ENCODE data around the gene BBS10. TPM values are rescaled to one million over a fixed set of nuclear protein-coding genes. Genes with fewer than 3 reads are reported as not detected.

Gene BBS10
- total and polyA plus RNA-seq, 2 of the 13 experiments (the other 11 are each of a cell fraction or from before 2014, with no cell fraction given) = 4.9 to 7.4 TPM

GRCh38 chr12:76360316-76360715, 12.1 kb upstream of the BBS10 start:
- 87% methylated on average over 4 of the region's 9 CpGs for WGBS (ENCODE audit: low lambda C conversion rate)
- BruUV-seq (replicated peaks) = no TSS peak
- in situ Hi-C loops (cut with HindIII; ENCODE audit: extremely low pct_ligation_motif_present, low pct_unique_long_range_greater_than_20kb) = no loop called here

More at GRCh38 chr12:76360316-76360715, 12.1 kb upstream of the BBS10 start:
- no peak for ATAC-seq
- DNase-seq (ENCODE audit: low spot score) = no peak
- no peaks in the 10 kb centered on the region; a peak in 1 of 5 replicates for H3K27me3 ChIP-seq (ENCODE audit: control insufficient read depth in 1 of 2, insufficient read depth in 2 of 2, low read length in 2 of 2)
- no peaks in the 10 kb centered on the region for H3K79me2 ChIP-seq (ENCODE audit: insufficient read depth, low read length)
- H4K20me1 ChIP-seq (ENCODE audit: insufficient read depth, low read length) = no peaks in the 10 kb centered on the region
- ChIA-PET CTCF (ENCODE audit: low intra/inter-chr PET ratio, low total read pairs) (no interaction called here), POLR2A (no interaction called here)
- H3K9me3 ChIP-seq (ENCODE audit: low read length) = no peaks in the 10 kb centered on the region
- no peak overlapping the region for H3K4me2 ChIP-seq (ENCODE audit: low read depth, low read length)
- no peaks in the 10 kb centered on the region for H3K4me1 ChIP-seq (ENCODE audit: insufficient read depth, low read length)
- no peak overlapping the region for H2AFZ ChIP-seq (ENCODE audit: low read length)
- H3K9ac ChIP-seq (ENCODE audit: insufficient read depth, low read depth, low read length) = no peak overlapping the region
- no peak overlapping the region for H3K27ac ChIP-seq (ENCODE audit: extremely low read length, insufficient read depth, low read length)
- no peak for TF ChIP-seq ZNF546 (CRISPR knock-in tag; conservative IDR thresholded peaks at IDR 0.05)
- TF ChIP-seq GLI4 (CRISPR knock-in tag; IDR thresholded peaks at IDR 0.05; ENCODE audit: borderline replicate concordance) = no peak
- TF ChIP-seq SRSF1 (optimal IDR thresholded peaks at IDR 0.05; ENCODE audit: low read depth, low read length) = no peak
- TF ChIP-seq ZSCAN9 (CRISPR knock-in tag; IDR thresholded peaks at IDR 0.05; ENCODE audit: borderline replicate concordance) = no peak
- no peak for TF ChIP-seq ZFX (CRISPR knock-in tag; IDR thresholded peaks at IDR 0.05; ENCODE audit: low read depth)
- TF ChIP-seq, protein P1, sequence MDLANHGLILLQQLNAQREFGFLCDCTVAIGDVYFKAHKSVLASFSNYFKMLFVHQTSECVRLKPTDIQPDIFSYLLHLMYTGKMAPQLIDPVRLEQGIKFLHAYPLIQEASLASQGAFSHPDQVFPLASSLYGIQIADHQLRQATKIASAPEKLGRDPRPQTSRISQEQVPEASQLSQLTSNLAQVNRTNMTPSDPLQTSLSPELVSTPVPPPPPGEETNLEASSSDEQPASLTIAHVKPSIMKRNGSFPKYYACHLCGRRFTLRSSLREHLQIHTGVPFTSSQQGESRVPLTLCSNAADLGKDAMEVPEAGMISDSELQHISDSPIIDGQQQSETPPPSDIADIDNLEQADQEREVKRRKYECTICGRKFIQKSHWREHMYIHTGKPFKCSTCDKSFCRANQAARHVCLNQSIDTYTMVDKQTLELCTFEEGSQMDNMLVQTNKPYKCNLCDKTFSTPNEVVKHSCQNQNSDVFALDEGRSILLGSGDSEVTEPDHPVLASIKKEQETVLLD (CRISPR knock-in tag; IDR thresholded peaks at IDR 0.05; ENCODE audit: low read depth) = no peak
- TF ChIP-seq, protein P2, sequence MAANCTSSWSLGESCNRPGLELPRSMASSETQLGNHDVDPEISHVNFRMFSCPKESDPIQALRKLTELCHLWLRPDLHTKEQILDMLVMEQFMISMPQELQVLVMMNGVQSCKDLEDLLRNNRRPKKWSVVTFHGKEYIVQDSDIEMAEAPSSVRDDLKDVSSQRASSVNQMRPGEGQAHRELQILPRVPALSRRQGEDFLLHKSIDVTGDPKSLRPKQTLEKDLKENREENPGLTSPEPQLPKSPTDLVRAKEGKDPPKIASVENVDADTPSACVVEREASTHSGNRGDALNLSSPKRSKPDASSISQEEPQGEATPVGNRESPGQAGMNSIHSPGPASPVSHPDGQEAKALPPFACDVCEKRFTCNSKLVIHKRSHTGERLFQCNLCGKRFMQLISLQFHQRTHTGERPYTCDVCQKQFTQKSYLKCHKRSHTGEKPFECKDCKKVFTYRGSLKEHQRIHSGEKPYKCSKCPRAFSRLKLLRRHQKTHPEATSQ (CRISPR knock-in tag; IDR thresholded peaks at IDR 0.05; ENCODE audit: borderline replicate concordance) = no peak
- no peak for TF ChIP-seq ZNF878 (CRISPR knock-in tag; IDR thresholded peaks at IDR 0.05)
- TF ChIP-seq ZNF660 (CRISPR knock-in tag; IDR thresholded peaks at IDR 0.05; ENCODE audit: borderline replicate concordance, low read depth) = no peak
- TF ChIP-seq SOX13 (IDR thresholded peaks at IDR 0.05) = no peak
- TF ChIP-seq SOX13 (CRISPR knock-in tag; conservative IDR thresholded peaks at IDR 0.05 in 1 of 2, IDR thresholded peaks at IDR 0.05 in 1 of 2) = no peak
- TF ChIP-seq ZNF383 (CRISPR knock-in tag; IDR thresholded peaks at IDR 0.05; ENCODE audit: borderline replicate concordance) = no peak
- intact Hi-C loops (cut with micrococcal nuclease; ENCODE audit: unreplicated experiment) = no loop called here
- FAIRE-seq = no peak
- H3K36me3 ChIP-seq (replicated peaks in 1 of 2; ENCODE audit: control insufficient read depth in 1 of 2, insufficient read depth in 2 of 2, low read length in 2 of 2) = peaks cover 0 to 5% of the 10 kb centered on the region in 2 experiments; a peak in 1 of 5 replicates
- no peak overlapping the region for H3K4me3 ChIP-seq (replicated peaks in 1 of 3; ENCODE audit: insufficient read depth in 1 of 3, low read depth in 2 of 3, low read length in 3 of 3)

Data from HepG2 (cell line).